OCI-LY3 (cell line): ENCODE results near the gene LAIR1.

Source experiments
- H2AFZ ChIP-seq: fragments of 200-600, 300-600 bp; shearing (Covaris generic); 2 replicates; pipeline ENCODE4 v1.6.0; 2014; ENCODE audit warnings: antibody characterized with exemption, low read depth, low read length
- H3K27ac ChIP-seq: fragments of 200-600, 300-600 bp; sonication (generic); 2 replicates; pipeline ENCODE4 v1.5.1; 2014; ENCODE audit warnings: mild to moderate bottlenecking, low read length, moderate library complexity, mixed read lengths
- H3K27me3 ChIP-seq: fragments of 200-600, 300-600 bp; sonication (generic); 2 replicates; pipeline ENCODE4 v1.6.1; 2014; ENCODE audit warnings: low read depth, low read length, mixed read lengths
- H3K36me3 ChIP-seq: fragments of 200-600, 300-600 bp; sonication (generic); replicated peaks from 2 replicates; pipeline ENCODE3; 2014; ENCODE audit warnings: low read depth, low read length, mixed read lengths
- H3K4me1 ChIP-seq: fragments of 300-600, 200-600 bp; sonication (generic); 2 replicates; pipeline ENCODE4 v1.6.1; 2014; ENCODE audit warnings: low read length, mixed read lengths
- H3K4me2 ChIP-seq: fragments of 200-600, 300-600 bp; sonication (generic); 2 replicates; pipeline ENCODE4 v1.6.1; 2014; ENCODE audit warnings: low read length, mixed read lengths
- H3K4me3 ChIP-seq: fragments of 300-600, 200-600 bp; sonication (generic); 2 replicates; pipeline ENCODE4 v1.5.1; 2014; ENCODE audit warnings: antibody characterized with exemption, mild to moderate bottlenecking, low read length, moderate library complexity
- H3K79me2 ChIP-seq: fragments of 300-600, 200-600 bp; shearing (Covaris generic); 2 replicates; pipeline ENCODE4 v1.6.1; 2014; ENCODE audit warnings: mild to moderate bottlenecking, low read length, mixed read lengths
- H3K9ac ChIP-seq: fragments of 300-600, 200-600 bp; shearing (Covaris generic); 2 replicates; pipeline ENCODE4 v1.6.0; 2014; ENCODE audit warnings: mild to moderate bottlenecking, low read length, moderate library complexity
- H3K9me3 ChIP-seq: fragments of 200-600, 300-600 bp; shearing (Covaris generic); 2 replicates; pipeline ENCODE4 v1.6.1; 2014; ENCODE audit warnings: low read length, mixed read lengths; ENCODE audit not compliant: insufficient read depth
- H4K20me1 ChIP-seq: fragments of 200-600, 300-600 bp; sonication (generic); 2 replicates; pipeline ENCODE4 v1.6.1; 2016; ENCODE audit warnings: low read length, mixed read lengths; ENCODE audit not compliant: insufficient read depth
- EZH2phosphoT487 ChIP-seq: fragments of 200-600 bp; shearing (Covaris generic); IDR thresholded peaks from 2 replicates; pipeline ENCODE4 v1.6.1; 2018; ENCODE audit warnings: antibody characterized with exemption, mixed run types, low read depth
- TF ChIP-seq, protein P1 (sequence below): fragments of 200-600, 300-600 bp; sonication (generic); IDR thresholded peaks from 2 replicates; pipeline ENCODE4 v1.5.1; 2014; ENCODE audit warnings: antibody characterized with exemption, low read length, low read depth

The LAIR1 gene

DNA sequence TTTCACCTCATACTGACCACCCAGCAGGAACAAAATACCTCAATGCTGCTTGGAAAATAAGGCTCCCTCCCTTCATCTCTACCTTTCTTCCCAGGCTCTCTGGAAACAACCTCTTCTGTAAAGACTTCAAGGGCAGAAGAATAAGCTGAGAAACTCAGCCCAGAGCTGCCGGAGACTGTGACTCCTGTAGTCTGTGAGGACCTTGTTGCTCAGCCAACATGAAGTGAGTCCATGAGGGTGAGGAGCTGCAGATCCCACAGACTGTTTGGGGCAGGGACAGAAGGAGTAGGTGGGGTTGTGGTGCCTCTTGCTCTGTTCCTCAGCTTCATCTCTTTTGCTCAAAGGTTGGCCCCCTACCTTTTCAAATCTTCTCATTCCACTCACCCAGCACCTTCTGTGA lies 59.6 kb downstream of the LAIR1 start:
- H3K27ac ChIP-seq: no peak overlapping the region
- no peaks in the 10 kb centered on the region for H3K4me1 ChIP-seq
- H4K20me1 ChIP-seq: no peaks in the 10 kb centered on the region
- TF ChIP-seq, protein P1, sequence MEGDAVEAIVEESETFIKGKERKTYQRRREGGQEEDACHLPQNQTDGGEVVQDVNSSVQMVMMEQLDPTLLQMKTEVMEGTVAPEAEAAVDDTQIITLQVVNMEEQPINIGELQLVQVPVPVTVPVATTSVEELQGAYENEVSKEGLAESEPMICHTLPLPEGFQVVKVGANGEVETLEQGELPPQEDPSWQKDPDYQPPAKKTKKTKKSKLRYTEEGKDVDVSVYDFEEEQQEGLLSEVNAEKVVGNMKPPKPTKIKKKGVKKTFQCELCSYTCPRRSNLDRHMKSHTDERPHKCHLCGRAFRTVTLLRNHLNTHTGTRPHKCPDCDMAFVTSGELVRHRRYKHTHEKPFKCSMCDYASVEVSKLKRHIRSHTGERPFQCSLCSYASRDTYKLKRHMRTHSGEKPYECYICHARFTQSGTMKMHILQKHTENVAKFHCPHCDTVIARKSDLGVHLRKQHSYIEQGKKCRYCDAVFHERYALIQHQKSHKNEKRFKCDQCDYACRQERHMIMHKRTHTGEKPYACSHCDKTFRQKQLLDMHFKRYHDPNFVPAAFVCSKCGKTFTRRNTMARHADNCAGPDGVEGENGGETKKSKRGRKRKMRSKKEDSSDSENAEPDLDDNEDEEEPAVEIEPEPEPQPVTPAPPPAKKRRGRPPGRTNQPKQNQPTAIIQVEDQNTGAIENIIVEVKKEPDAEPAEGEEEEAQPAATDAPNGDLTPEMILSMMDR: no peak
- no peak for TF ChIP-seq EZH2phosphoT487
- no peak overlapping the region for H3K4me3 ChIP-seq
- no peaks in the 10 kb centered on the region for H3K9me3 ChIP-seq
- H3K79me2 ChIP-seq: no peaks in the 10 kb centered on the region
- no peak overlapping the region for H3K9ac ChIP-seq
- H3K27me3 ChIP-seq: peaks cover 53% of the 10 kb centered on the region
- H3K36me3 ChIP-seq: no peaks in the 10 kb centered on the region
- H2AFZ ChIP-seq: no peak overlapping the region
- no peak overlapping the region for H3K4me2 ChIP-seq

DNA sequence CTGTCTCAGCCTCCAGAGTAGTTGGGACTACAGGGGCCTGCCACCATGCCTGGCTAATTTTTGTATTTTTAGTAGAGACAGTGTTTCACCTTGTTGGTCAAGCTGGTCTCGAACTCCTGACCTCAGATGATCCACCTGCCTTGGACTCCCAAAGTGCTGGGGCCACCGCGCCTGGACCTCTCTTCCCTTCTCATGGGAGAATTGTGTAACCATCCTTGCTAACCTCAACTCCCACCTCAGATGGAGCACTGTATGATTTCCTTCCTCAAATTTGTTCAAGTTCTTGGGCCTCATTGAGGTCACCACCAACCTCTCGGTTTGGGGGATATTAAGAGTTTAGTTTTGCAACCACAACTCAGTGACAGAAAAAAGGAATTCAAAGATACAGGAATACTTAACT lies 62.5 kb downstream of the LAIR1 start:
- H3K4me1 ChIP-seq: peaks cover 7% of the 10 kb centered on the region
- no peaks in the 10 kb centered on the region for H3K36me3 ChIP-seq
- H3K79me2 ChIP-seq: no peaks in the 10 kb centered on the region
- no peak overlapping the region for H3K4me2 ChIP-seq
- H3K4me3 ChIP-seq: no peak overlapping the region
- no peaks in the 10 kb centered on the region for H4K20me1 ChIP-seq
- no peak overlapping the region for H3K27ac ChIP-seq
- H3K9me3 ChIP-seq: no peaks in the 10 kb centered on the region
- no peak for TF ChIP-seq EZH2phosphoT487
- TF ChIP-seq, protein P1: no peak
- peaks cover 62% of the 10 kb centered on the region for H3K27me3 ChIP-seq
- no peak overlapping the region for H3K9ac ChIP-seq
- no peak overlapping the region for H2AFZ ChIP-seq
